Psoas muscle (tissue), 8 donors: ENCODE data around the gene SUSD6. TPM values are rescaled to one million over a fixed set of nuclear protein-coding genes. Genes with fewer than 3 reads are reported as not detected.

Experiments used
- ATAC-seq, 4 donors: fragments of 200-7000 bp; cut with Tn5 transposase; one replicate each; pipeline ENCODE4 v1.9.1; 2020; ENCODE audit warnings: moderate library complexity in 3 of 4, mild to moderate bottlenecking in 2 of 4
- DNase-seq, 2 donors: peaks; one replicate each; pipeline ENCODE4 v3.0.0-alpha.2; 2020
- H3K27ac ChIP-seq: fragments of 200-600 bp; one replicate; pipeline ENCODE4 v1.8.0; 2022
- H3K27me3 ChIP-seq, 3 donors: fragments of 200-600 bp in 1 of 3; one replicate each; pipeline versions ENCODE4 v1.6.1 to v1.8.0; 2013 to 2022; ENCODE audit warnings: low read length in 2 of 3, mild to moderate bottlenecking in 2 of 3, moderate library complexity in 1 of 3; ENCODE audit not compliant: insufficient read depth in 3 of 3
- H3K36me3 ChIP-seq, 2 donors: fragments of 200-600 bp in 1 of 2; one replicate each; pipeline versions ENCODE4 v1.6.1 to v1.8.0; 2013 to 2022; ENCODE audit warnings: low read depth in 1 of 2, mild to moderate bottlenecking in 1 of 2, moderate library complexity in 1 of 2; ENCODE audit not compliant: insufficient read depth in 1 of 2
- H3K4me1 ChIP-seq: fragments of 200-600 bp; one replicate; pipeline ENCODE4 v1.8.0; 2022
- H3K4me3 ChIP-seq: fragments of 200-600 bp; one replicate; pipeline ENCODE4 v1.8.0; 2022; ENCODE audit warnings: mild to moderate bottlenecking
- H3K9me3 ChIP-seq: fragments of 200-600 bp; one replicate; pipeline ENCODE4 v1.8.0; 2022
- CTCF ChIP-seq: fragments of 200-600 bp; IDR thresholded peaks from one replicate; pipeline ENCODE4 v1.8.0; 2022; ENCODE audit warnings: antibody characterized with exemption
- WGBS, 3 donors: extraction: QIAGEN DNeasy Blood & Tissue Kit; methylation state at CpG; one replicate each; pipeline versions ENCODE4 v1.1.6 to v1.1.7; 2013; 5-methylcytosine and 5-hydroxymethylcytosine counted together
- intact Hi-C, 2 donors: fragments of 100-400 bp; cut with DNase I; formaldehyde crosslinking; loops; one replicate each; pipeline versions ENCODE4 v1.11.0 to v1.14.2; 2022
- polyA plus RNA-seq, 3 donors: library from polyadenylated mRNA; stranded (reverse); fragments of 200-250 nt; gene quantifications; one replicate each; pipeline ENCODE4 v1.2.3, GENCODE V29; 2013
- total RNA-seq, 4 donors: library from RNA; stranded (reverse); fragmentation: NEBNext Ultra II Directional in 2 of 4; extraction: Animal tissue kit (Norgen Biotek cat#: 25700) in 2 of 4; gene quantifications; one replicate each; pipeline versions ENCODE4 v1.2.1 to v1.2.4, GENCODE V29; 2021 to 2023
- donor health status: healthy with polysubstance abuse.
- donor health status: DM: no; HTN: no; CAD: no; lungs with moderate emphysema.
- donor health status: Bipolar disorder and iron deficiency.
- donor health status: healthy.
- donor health status: DM: yes; HTN: yes; CAD: no.
- donor health status: DM: no; HTN: no; CAD: no.
- donor health status: DM: no; HTN: no; CAD: no.
- donor health status: DM: yes; HTN: yes; CAD: no.

The SUSD6 gene
- total and polyA plus RNA-seq, 7 donors = 6.9 to 23.4 (median 14.9) TPM

- Histone ChIP-seq H3K27me3 (no peaks in the 10 kb centered on the region), H3K36me3 (peaks cover under 1 to 32% of the 10 kb centered on the region in 2 donors), H3K4me1 (peaks cover 22% of the 10 kb centered on the region), H3K9me3 (no peaks in the 10 kb centered on the region), H3K4me3 (no peak overlapping the region), H3K27ac (no peak overlapping the region)
- TF ChIP-seq CTCF = no peak
- WGBS, 3 donors = 66 to 81% (median 69%) methylated on average over 4 of the region's 4 CpGs
- ATAC-seq (no peak), DNase-seq (no peak)
- intact Hi-C loops = no loop called here
These were observed 89.9 kb downstream of the SUSD6 start for GRCh38 chr14:69701291-69701690.

- H3K4me1 ChIP-seq = peaks cover 17% of the 10 kb centered on the region
- no peak for ATAC-seq
- peaks cover 3 to 37% of the 10 kb centered on the region in 2 donors for H3K36me3 ChIP-seq
- 26 to 49% (median 48%) methylated on average over 3 of the region's 3 CpGs for WGBS, 3 donors
- no peak for DNase-seq
- H3K27ac ChIP-seq = no peak overlapping the region
- no peaks in the 10 kb centered on the region for H3K9me3 ChIP-seq
- intact Hi-C loops = no loop called here
- no peak overlapping the region for H3K4me3 ChIP-seq
- no peak for TF ChIP-seq CTCF
- no peaks in the 10 kb centered on the region for H3K27me3 ChIP-seq
These were observed 90.5 kb downstream of the SUSD6 start for GRCh38 chr14:69701857-69702256.

GRCh38 chr14:69703047-69704039, 91.9 kb downstream of the SUSD6 start:
- 70 to 74% (median 72%) methylated on average over 12 of the region's 12 CpGs for WGBS, 3 donors
- intact Hi-C loops = no loop called here
- Histone ChIP-seq H3K36me3 (peaks cover 5 to 52% of the 10 kb centered on the region in 2 donors), H3K27me3 (no peaks in the 10 kb centered on the region), H3K9me3 (no peaks in the 10 kb centered on the region), H3K4me1 (peaks cover 9% of the 10 kb centered on the region), H3K27ac (no peak overlapping the region), H3K4me3 (no peak overlapping the region)
- ATAC-seq (no peak), DNase-seq (no peak)
- no peak for TF ChIP-seq CTCF

GRCh38 chr14:69704319-69704718, 92.9 kb downstream of the SUSD6 start:
- H3K4me3 ChIP-seq = no peak overlapping the region
- ATAC-seq (no peak), DNase-seq (no peak)
- intact Hi-C loops = no loop called here
- H3K27me3 ChIP-seq = no peaks in the 10 kb centered on the region
- H3K4me1 ChIP-seq = peaks cover 9% of the 10 kb centered on the region
- TF ChIP-seq CTCF = no peak
- no peak overlapping the region for H3K27ac ChIP-seq
- 83 to 88% (median 85%) methylated on average over 5 of the region's 5 CpGs for WGBS, 3 donors
- peaks cover 7 to 62% of the 10 kb centered on the region in 2 donors for H3K36me3 ChIP-seq
- H3K9me3 ChIP-seq = no peaks in the 10 kb centered on the region
